ENCODE measurements around the gene GLO1.

DNA sequence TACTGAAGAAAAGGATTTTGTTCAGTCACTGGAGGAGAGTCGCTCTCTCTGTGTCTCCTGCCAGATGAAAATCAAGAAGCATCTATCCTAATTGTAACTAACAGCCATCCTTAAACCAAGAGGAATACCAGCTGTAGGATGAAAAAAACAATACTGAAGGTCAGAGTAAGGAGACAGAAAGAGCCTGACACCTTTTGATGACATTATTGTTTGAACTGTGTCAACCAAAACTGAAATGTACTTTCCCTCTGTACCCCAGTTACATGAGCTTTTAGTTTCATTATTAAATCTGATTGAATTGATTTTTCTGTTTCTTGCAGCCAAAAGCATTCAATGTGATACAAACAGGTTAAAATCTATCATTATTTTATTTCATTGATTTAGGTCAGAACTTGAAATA, 46.0 kb downstream of the GLO1 start:
- TF ChIP-seq, protein P1, sequence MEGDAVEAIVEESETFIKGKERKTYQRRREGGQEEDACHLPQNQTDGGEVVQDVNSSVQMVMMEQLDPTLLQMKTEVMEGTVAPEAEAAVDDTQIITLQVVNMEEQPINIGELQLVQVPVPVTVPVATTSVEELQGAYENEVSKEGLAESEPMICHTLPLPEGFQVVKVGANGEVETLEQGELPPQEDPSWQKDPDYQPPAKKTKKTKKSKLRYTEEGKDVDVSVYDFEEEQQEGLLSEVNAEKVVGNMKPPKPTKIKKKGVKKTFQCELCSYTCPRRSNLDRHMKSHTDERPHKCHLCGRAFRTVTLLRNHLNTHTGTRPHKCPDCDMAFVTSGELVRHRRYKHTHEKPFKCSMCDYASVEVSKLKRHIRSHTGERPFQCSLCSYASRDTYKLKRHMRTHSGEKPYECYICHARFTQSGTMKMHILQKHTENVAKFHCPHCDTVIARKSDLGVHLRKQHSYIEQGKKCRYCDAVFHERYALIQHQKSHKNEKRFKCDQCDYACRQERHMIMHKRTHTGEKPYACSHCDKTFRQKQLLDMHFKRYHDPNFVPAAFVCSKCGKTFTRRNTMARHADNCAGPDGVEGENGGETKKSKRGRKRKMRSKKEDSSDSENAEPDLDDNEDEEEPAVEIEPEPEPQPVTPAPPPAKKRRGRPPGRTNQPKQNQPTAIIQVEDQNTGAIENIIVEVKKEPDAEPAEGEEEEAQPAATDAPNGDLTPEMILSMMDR (conservative IDR thresholded peaks at IDR 0.05): no peak
- no peak for TF ChIP-seq ZFX (IDR thresholded peaks at IDR 0.05)
